Smooth muscle cell of the coronary artery (primary cell): ENCODE measurements around the gene IL1RAPL2. TPM values are rescaled to one million over a fixed set of nuclear protein-coding genes. Genes with fewer than 3 reads are reported as not detected.

ENCODE experiments used
- total RNA-seq: library from RNA; depleted of rRNA; stranded (reverse); fragments of >200 nt; gene quantifications from 2 replicates; pipeline ENCODE4 v1.2.3, GENCODE V29; 2014; ENCODE audit warnings: low replicate concordance

Gene IL1RAPL2
- total RNA-seq, result not detected in 2 replicates

GRCh38 chrX:104565791-104566680 is at the start of gene IL1RAPL2:
TSS of gene IL1RAPL2 (plus strand) at chrX:104566199.

GRCh38 chrX:105220636-105221035 is 654.6 kb downstream of the IL1RAPL2 start, which contains the start of gene TEX13A:
TSS of gene TEX13A (minus strand) at chrX:105220694. CDS start at chrX:105220397, 297 bp downstream.

